KMS-11 (cell line): ENCODE data around the gene ADAMTS15.

Experiments used
- H2AFZ ChIP-seq: fragments of 200-600 bp; sonication (generic); 2 replicates; pipeline ENCODE4 v1.6.1; 2016; ENCODE audit warnings: antibody characterized with exemption, mixed run types, low read depth
- H3K27ac ChIP-seq: fragments of 200-600 bp; sonication (generic); 2 replicates; pipeline ENCODE4 v1.6.1; 2016; ENCODE audit warnings: mild to moderate bottlenecking, mixed run types
- H3K27me3 ChIP-seq: fragments of 200-600 bp; sonication (generic); 2 replicates; pipeline ENCODE4 v1.6.1; 2017; ENCODE audit warnings: mild to moderate bottlenecking, low read depth, mixed run types, moderate library complexity; ENCODE audit not compliant: insufficient read depth
- H3K36me3 ChIP-seq: fragments of 200-600 bp; sonication (generic); 2 replicates; pipeline ENCODE4 v1.6.1; 2017; ENCODE audit warnings: mild to moderate bottlenecking, mixed run types; ENCODE audit not compliant: insufficient read depth
- H3K4me1 ChIP-seq: fragments of 200-600 bp; sonication (generic); 2 replicates; pipeline ENCODE4 v1.6.1; 2016; ENCODE audit warnings: mild to moderate bottlenecking, low read depth, mixed run types; ENCODE audit not compliant: poor library complexity, severe bottlenecking
- H3K4me2 ChIP-seq: fragments of 200-600 bp; sonication (generic); 2 replicates; pipeline ENCODE4 v1.7.0; 2016; ENCODE audit warnings: mild to moderate bottlenecking, mixed run types
- H3K4me3 ChIP-seq: fragments of 200-600 bp; sonication (generic); IDR thresholded peaks from 2 replicates; pipeline ENCODE4 v1.6.1; 2017; ENCODE audit warnings: low read depth, low read length, mixed read lengths; ENCODE audit not compliant: insufficient read depth
- H3K79me2 ChIP-seq: fragments of 200-600 bp; sonication (generic); 2 replicates; pipeline ENCODE4 v1.6.1; 2016; ENCODE audit warnings: low read depth, mixed run types; ENCODE audit not compliant: insufficient read depth
- H3K9ac ChIP-seq: fragments of 200-600 bp; sonication (generic); 2 replicates; pipeline ENCODE4 v1.6.1; 2016; ENCODE audit warnings: mild to moderate bottlenecking, mixed run types
- H4K20me1 ChIP-seq: fragments of 200-600 bp; sonication (generic); 2 replicates; pipeline ENCODE4 v1.6.1; 2016; ENCODE audit warnings: mild to moderate bottlenecking, mixed run types; ENCODE audit not compliant: insufficient read depth
- CTCF ChIP-seq: fragments of 200-600 bp; sonication (generic); conservative IDR thresholded peaks from 2 replicates; pipeline ENCODE4 v1.6.1; 2017; ENCODE audit warnings: low read depth, mild to moderate bottlenecking, antibody characterized with exemption, low read length, moderate library complexity, mixed read lengths

The ADAMTS15 gene

GRCh38 chr11:130511765-130512164 is 63.3 kb downstream of the ADAMTS15 start:
- TF ChIP-seq CTCF, result no peak
- no peaks in the 10 kb centered on the region for H3K79me2 ChIP-seq
- no peak overlapping the region for H3K4me3 ChIP-seq
- no peaks in the 10 kb centered on the region for H3K4me1 ChIP-seq
- H3K4me2 ChIP-seq, result no peak overlapping the region
- no peaks in the 10 kb centered on the region for H4K20me1 ChIP-seq
- H3K36me3 ChIP-seq, result no peaks in the 10 kb centered on the region
- no peak overlapping the region for H3K27ac ChIP-seq
- no peak overlapping the region for H3K9ac ChIP-seq
- H3K27me3 ChIP-seq, result no peaks in the 10 kb centered on the region
- no peak overlapping the region for H2AFZ ChIP-seq

- Histone ChIP-seq H3K27ac (no peak overlapping the region), H3K4me3 (no peak overlapping the region), H4K20me1 (no peaks in the 10 kb centered on the region), H3K4me1 (no peaks in the 10 kb centered on the region), H2AFZ (no peak overlapping the region), H3K9ac (no peak overlapping the region), H3K4me2 (no peak overlapping the region), H3K79me2 (no peaks in the 10 kb centered on the region), H3K27me3 (no peaks in the 10 kb centered on the region), H3K36me3 (no peaks in the 10 kb centered on the region)
- TF ChIP-seq CTCF, result no peak
Observed at GRCh38 chr11:130512662-130513061, 64.2 kb downstream of the ADAMTS15 start.

GRCh38 chr11:130513132-130513531 is 64.7 kb downstream of the ADAMTS15 start:
- Histone ChIP-seq H2AFZ (no peak overlapping the region), H4K20me1 (no peaks in the 10 kb centered on the region), H3K4me2 (no peak overlapping the region), H3K27me3 (no peaks in the 10 kb centered on the region), H3K4me1 (no peaks in the 10 kb centered on the region), H3K79me2 (no peaks in the 10 kb centered on the region), H3K27ac (no peak overlapping the region), H3K36me3 (no peaks in the 10 kb centered on the region), H3K9ac (no peak overlapping the region), H3K4me3 (no peak overlapping the region)
- no peak for TF ChIP-seq CTCF

GRCh38 chr11:130514316-130514715 is 65.9 kb downstream of the ADAMTS15 start:
- no peak overlapping the region for H3K27ac ChIP-seq

More at GRCh38 chr11:130514316-130514715, 65.9 kb downstream of the ADAMTS15 start:
- H3K9ac ChIP-seq, result no peak overlapping the region
- no peaks in the 10 kb centered on the region for H3K36me3 ChIP-seq
- TF ChIP-seq CTCF, result no peak
- H3K4me1 ChIP-seq, result no peaks in the 10 kb centered on the region
- no peak overlapping the region for H3K4me3 ChIP-seq
- H3K27me3 ChIP-seq, result no peaks in the 10 kb centered on the region
- no peaks in the 10 kb centered on the region for H3K79me2 ChIP-seq
- no peak overlapping the region for H3K4me2 ChIP-seq
- no peak overlapping the region for H2AFZ ChIP-seq
- H4K20me1 ChIP-seq, result no peaks in the 10 kb centered on the region
